Measurements from ENCODE around the gene FBXO45. TPM values are rescaled to one million over a fixed set of nuclear protein-coding genes. Genes with fewer than 3 reads are reported as not detected.
"Not testable (repeated sequence)": the region's sequence is repeated elsewhere in the genome, so short reads cannot be mapped to it uniquely, and the experiment has no call there.

FBXO45 gene
- total RNA-seq, 1 experiment from 2014 or later = 23.2 TPM

- Histone ChIP-seq H3K9ac (ENCODE audit: low read length) (no peak overlapping the region), H2AFZ (ENCODE audit: low read depth, low read length, poor library complexity, severe bottlenecking) (no peak overlapping the region), H3K9me2 (ENCODE audit: insufficient read depth) (no peaks in the 10 kb centered on the region), H3K27me3 (ENCODE audit: insufficient read depth, low read length) (no peaks in the 10 kb centered on the region), H3K27ac (ENCODE audit: low read depth, low read length) (no peak overlapping the region), H4K20me1 (ENCODE audit: insufficient read depth) (no peaks in the 10 kb centered on the region), H3K4me2 (ENCODE audit: low read length) (no peak overlapping the region), H3K4me3 (replicated peaks in 1 of 2; ENCODE audit: low read depth in 1 of 2, low read length in 2 of 2) (no peak overlapping the region), H3K4me1 (ENCODE audit: control insufficient read depth in 1 of 2, insufficient read depth in 2 of 2, low read length in 2 of 2) (peaks cover 12 to 17% of the 10 kb centered on the region in 2 experiments; a peak in 3 of 4 replicates), H3K36me3 (ENCODE audit: control insufficient read depth in 1 of 2, insufficient read depth in 2 of 2, low read length in 2 of 2) (no peaks in the 10 kb centered on the region), H3K79me2 (ENCODE audit: insufficient read depth, low read length) (no peaks in the 10 kb centered on the region), H3K9me3 (ENCODE audit: control insufficient read depth in 1 of 2, insufficient read depth in 1 of 2, low read depth in 1 of 2, low read length in 2 of 2) (no peaks in the 10 kb centered on the region)
- intact Hi-C loops (cut with micrococcal nuclease) = no loop called here
- TF ChIP-seq CTCF (IDR thresholded peaks at IDR 0.05 in 2 of 3, conservative IDR thresholded peaks at IDR 0.05 in 1 of 3; ENCODE audit: borderline replicate concordance in 1 of 3, insufficient read depth in 1 of 3, low read depth in 2 of 3, low read length in 2 of 3) (no peak), EGR1 (IDR thresholded peaks at IDR 0.05; ENCODE audit: low read depth) (no peak), SP1 (IDR thresholded peaks at IDR 0.05; ENCODE audit: low read depth) (no peak), TCF7L2 (IDR thresholded peaks at IDR 0.05; ENCODE audit: borderline replicate concordance, extremely low read depth, insufficient read depth, insufficient read length) (no peak), POLR2AphosphoS5 (IDR thresholded peaks at IDR 0.05; ENCODE audit: low read depth, low read length) (no peak), CBX3 (IDR thresholded peaks at IDR 0.05; ENCODE audit: low read depth) (no peak), SIN3A (IDR thresholded peaks at IDR 0.05; ENCODE audit: low read depth) (no peak), FOSL1 (IDR thresholded peaks at IDR 0.05; ENCODE audit: low read depth) (no peak)
- TF ChIP-seq, protein P1, sequence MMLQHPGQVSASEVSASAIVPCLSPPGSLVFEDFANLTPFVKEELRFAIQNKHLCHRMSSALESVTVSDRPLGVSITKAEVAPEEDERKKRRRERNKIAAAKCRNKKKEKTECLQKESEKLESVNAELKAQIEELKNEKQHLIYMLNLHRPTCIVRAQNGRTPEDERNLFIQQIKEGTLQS (IDR thresholded peaks at IDR 0.05) = no peak
- ATAC-seq (no peak), DNase-seq (ENCODE audit: low read depth, low spot score) (no peak)
- ChIA-PET CTCF (interaction anchor here (1.7 kb wide), 1 partner anchor 8 kb away, joined by 7 read pairs; no protein-coding TSS in a partner anchor), POLR2A (no interaction called here), RAD21 (ENCODE audit: low non-redundant PET in 1 of 2, low total read pairs in 2 of 2, uncharacterized antibody in 2 of 2, unreplicated experiment in 2 of 2) (no interaction called here)
- BruUV-seq (replicated peaks) = no TSS peak
Measured at GRCh38 chr3:196617256-196617655, 48.8 kb downstream of the FBXO45 start.

GRCh38 chr3:196619223-196619622 is 50.8 kb downstream of the FBXO45 start:
- H3K9me3 ChIP-seq (ENCODE audit: control insufficient read depth in 1 of 2, insufficient read depth in 1 of 2, low read depth in 1 of 2, low read length in 2 of 2) = no peaks in the 10 kb centered on the region
- TF ChIP-seq ELF1 (IDR thresholded peaks at IDR 0.05; ENCODE audit: borderline replicate concordance, low read depth) = no peak
- no peak for TF ChIP-seq SP1 (IDR thresholded peaks at IDR 0.05; ENCODE audit: low read depth)
- TF ChIP-seq EZH2phosphoT487 (IDR thresholded peaks at IDR 0.05; ENCODE audit: borderline replicate concordance) = no peak
- no peak for TF ChIP-seq MAX (IDR thresholded peaks at IDR 0.05)
- TF ChIP-seq SRF (IDR thresholded peaks at IDR 0.05; ENCODE audit: low read depth) = no peak
- TF ChIP-seq, protein P1 (IDR thresholded peaks at IDR 0.05) = no peak
- no peak for DNase-seq (ENCODE audit: low read depth, low spot score)

GRCh38 chr3:196619627-196620026 is 51.2 kb downstream of the FBXO45 start:
- CTCF ChIA-PET; H3K27ac ChIP-seq (ENCODE audit: low read depth, low read length); RAD21 ChIA-PET (ENCODE audit: low non-redundant PET in 1 of 2, low total read pairs in 2 of 2, uncharacterized antibody in 2 of 2, unreplicated experiment in 2 of 2); ATAC-seq; H3K4me3 ChIP-seq (replicated peaks in 1 of 2; ENCODE audit: low read depth in 1 of 2, low read length in 2 of 2); H3K4me2 ChIP-seq (ENCODE audit: low read length); H3K4me1 ChIP-seq (ENCODE audit: control insufficient read depth in 1 of 2, insufficient read depth in 2 of 2, low read length in 2 of 2); H2AFZ ChIP-seq (ENCODE audit: low read depth, low read length, poor library complexity, severe bottlenecking); intact Hi-C loops (cut with micrococcal nuclease); H3K36me3 ChIP-seq (ENCODE audit: control insufficient read depth in 1 of 2, insufficient read depth in 2 of 2, low read length in 2 of 2); POLR2A ChIA-PET; BruUV-seq (replicated peaks); H3K27me3 ChIP-seq (ENCODE audit: insufficient read depth, low read length); H4K20me1 ChIP-seq (ENCODE audit: insufficient read depth); DNase-seq (ENCODE audit: low read depth, low spot score); H3K9me2 ChIP-seq (ENCODE audit: insufficient read depth); H3K9me3 ChIP-seq (ENCODE audit: control insufficient read depth in 1 of 2, insufficient read depth in 1 of 2, low read depth in 1 of 2, low read length in 2 of 2); H3K9ac ChIP-seq (ENCODE audit: low read length); H3K79me2 ChIP-seq (ENCODE audit: insufficient read depth, low read length): not testable (repeated sequence)

More at GRCh38 chr3:196619223-196619622, 50.8 kb downstream of the FBXO45 start:
- H3K4me3 ChIP-seq (replicated peaks in 1 of 2; ENCODE audit: low read depth in 1 of 2, low read length in 2 of 2) = no peak overlapping the region
- no TSS peak for BruUV-seq (replicated peaks)
- CTCF ChIA-PET = no interaction called here
- RAD21 ChIA-PET (ENCODE audit: low non-redundant PET in 1 of 2, low total read pairs in 2 of 2, uncharacterized antibody in 2 of 2, unreplicated experiment in 2 of 2) = no interaction called here
- H3K9ac ChIP-seq (ENCODE audit: low read length) = no peak overlapping the region
- no peak overlapping the region for H2AFZ ChIP-seq (ENCODE audit: low read depth, low read length, poor library complexity, severe bottlenecking)
- H3K79me2 ChIP-seq (ENCODE audit: insufficient read depth, low read length) = no peaks in the 10 kb centered on the region
- H4K20me1 ChIP-seq (ENCODE audit: insufficient read depth) = no peaks in the 10 kb centered on the region
- no peak for ATAC-seq
- H3K9me2 ChIP-seq (ENCODE audit: insufficient read depth) = no peaks in the 10 kb centered on the region
- no peak overlapping the region for H3K4me2 ChIP-seq (ENCODE audit: low read length)
- H3K4me1 ChIP-seq (ENCODE audit: control insufficient read depth in 1 of 2, insufficient read depth in 2 of 2, low read length in 2 of 2) = no peaks in the 10 kb centered on the region
- H3K36me3 ChIP-seq (ENCODE audit: control insufficient read depth in 1 of 2, insufficient read depth in 2 of 2, low read length in 2 of 2) = no peaks in the 10 kb centered on the region
- no peak overlapping the region for H3K27ac ChIP-seq (ENCODE audit: low read depth, low read length)
- intact Hi-C loops (cut with micrococcal nuclease) = no loop called here
- POLR2A ChIA-PET = no interaction called here
- no peaks in the 10 kb centered on the region for H3K27me3 ChIP-seq (ENCODE audit: insufficient read depth, low read length)

Measured in HCT116 (cell line).